HG03095 (cell line): ENCODE measurements around the gene CAPSL.
A peak's percentile ranks its signal among the peaks of the same experiment; 100 is the strongest.
"Not testable (repeated sequence)": the region's sequence is repeated elsewhere in the genome, so short reads cannot be mapped to it uniquely, and the experiment has no call there.

Experiments used
- ATAC-seq: cut with Tn5 transposase; IDR thresholded peaks from one replicate; pipeline ENCODE4 v1.9.1; 2021; ENCODE audit warnings: moderate library complexity; ENCODE audit not compliant: unreplicated experiment

CAPSL gene

DNA sequence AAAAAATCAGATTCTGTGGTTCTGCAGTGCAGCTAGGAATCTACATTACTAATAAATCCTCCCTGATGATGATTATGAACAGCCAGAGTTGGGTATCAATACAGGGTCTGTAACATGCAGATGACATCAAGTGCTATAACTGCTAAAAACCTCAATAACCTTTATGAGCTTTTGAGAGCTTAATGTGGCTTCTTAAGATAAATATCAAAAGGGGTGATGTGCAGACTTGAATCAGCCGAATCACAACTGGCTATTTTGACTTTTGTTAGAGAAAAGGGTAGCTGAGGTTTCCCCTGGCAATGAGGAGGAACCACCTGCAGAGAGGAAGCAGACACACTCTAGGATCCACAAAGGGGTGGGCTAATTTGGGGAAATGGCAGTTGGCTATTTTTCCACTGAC, 30.2 kb downstream of the CAPSL start:
- no peak for ATAC-seq

DNA sequence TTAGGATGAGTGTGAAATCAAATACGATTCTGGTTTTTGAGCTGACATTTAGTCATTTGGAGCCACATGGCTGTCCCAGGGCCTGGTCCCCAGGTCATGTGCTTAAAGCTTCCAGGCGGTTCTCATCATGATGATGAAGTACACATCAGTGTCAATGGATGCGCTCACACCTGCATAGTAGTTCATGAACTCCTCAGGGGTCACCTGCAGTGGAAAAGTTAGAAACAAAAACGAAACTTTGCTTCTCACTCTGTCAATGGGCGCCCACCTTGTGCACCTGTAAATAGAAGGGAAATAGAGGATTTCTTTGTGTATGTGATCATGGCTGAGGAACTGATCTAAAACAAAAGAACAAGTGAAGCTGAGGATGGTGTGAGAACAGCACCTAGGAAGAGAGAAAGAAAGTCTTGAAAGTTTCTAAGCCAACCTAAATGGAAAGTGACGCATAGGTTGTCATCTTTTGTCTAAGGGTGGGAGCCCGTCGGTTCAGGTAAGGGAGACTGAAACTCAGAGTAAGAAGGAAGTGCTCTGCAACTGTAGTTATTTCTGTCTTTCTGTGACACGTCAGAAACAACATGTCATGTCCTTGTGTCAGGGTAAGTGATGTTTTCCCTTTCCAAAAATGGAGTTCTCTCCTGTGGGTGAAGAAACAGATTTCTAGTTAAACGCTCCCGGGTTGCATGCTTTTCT, 33.8 kb downstream of the CAPSL start:
- ATAC-seq = peak; percentile 73

DNA sequence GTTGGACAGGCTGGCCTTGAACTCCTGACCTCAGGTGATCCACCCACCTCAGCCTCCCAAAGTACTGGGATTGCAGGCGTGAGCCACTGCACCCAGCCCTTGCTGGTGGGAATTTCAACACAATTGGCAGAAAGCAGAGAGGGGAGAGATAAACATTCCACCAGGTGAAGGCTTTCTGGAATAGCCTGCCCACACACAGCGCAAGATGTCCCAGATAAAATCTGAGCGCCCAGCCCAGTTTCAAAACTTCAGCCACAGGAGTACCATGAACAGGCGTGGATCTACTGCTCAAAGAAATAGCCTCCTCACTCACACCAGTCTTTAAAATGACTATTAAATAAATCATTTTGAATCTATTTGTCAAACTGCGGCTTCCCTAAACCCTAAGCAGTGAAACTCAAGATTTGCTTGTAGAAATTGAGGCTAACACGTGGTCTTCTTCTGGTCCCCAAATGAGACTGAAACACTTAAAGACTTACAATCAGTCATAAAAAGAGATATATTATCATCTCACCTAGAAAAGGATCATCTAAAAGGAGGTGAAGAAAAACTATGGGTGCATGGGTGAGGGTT, 34.7 kb downstream of the CAPSL start:
- no peak for ATAC-seq

DNA sequence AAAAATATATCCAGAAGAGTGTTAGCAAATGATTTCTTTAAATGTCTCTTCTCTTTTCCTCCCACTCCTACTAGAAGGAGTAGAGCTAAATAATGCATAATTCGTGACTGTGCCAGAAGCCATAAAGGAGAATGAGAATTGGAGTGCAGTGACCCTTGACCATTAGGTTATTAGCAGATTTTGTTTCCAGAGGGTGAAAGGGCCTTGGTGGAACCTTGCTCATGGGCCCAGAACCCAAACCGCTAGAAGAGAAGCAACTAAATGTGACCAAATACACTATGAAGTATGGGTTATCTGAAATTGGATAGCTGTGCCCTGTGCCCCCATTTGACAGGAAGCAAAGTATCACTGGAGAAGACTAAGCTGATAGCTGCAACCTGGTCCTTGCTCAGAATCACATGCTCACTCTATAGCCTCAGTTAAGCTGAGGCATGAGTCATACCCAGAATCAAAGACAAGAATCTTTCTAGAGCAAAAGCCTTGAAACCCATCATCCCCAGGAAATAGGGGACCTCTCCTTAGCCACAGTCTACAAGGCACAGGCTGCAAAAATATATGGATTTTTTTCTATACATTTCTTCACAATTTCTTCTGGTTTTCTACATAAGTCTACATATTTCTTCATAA, 36.3 kb downstream of the CAPSL start:
- peak; percentile 49 for ATAC-seq

DNA sequence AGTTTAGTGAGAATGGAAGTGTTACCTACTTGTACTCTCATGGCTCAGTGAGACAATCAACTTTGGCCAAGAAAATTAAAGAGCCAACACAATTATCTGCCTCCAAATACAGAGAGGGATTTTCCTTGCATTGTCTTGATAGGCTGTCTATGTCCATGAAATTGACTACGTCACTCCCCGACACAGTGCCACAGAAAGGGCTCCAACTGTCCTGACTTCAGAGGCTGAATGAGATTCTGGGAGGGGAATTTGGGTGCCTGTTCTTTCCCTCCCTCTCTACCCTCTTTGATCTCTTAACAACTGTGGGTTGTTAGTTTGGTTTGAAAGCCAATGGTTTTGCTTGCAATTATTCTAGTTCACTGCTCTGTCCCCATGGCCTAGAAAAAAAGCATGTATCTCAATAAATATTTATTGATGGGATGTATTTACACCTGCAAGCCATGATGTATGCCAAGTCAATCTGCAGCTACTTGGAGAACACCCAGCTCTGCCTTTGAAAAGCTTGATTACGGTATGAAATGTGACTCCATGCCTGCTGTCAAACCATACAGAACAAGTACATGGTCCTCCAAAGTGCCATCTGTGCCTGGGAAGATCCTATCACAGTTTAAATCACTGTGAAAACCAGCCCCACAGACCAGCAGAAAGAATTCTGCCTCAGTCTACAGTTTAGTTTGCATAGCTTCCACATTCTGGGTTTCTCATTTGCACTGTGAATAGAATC, 37.3 kb downstream of the CAPSL start:
- ATAC-seq = no peak

DNA sequence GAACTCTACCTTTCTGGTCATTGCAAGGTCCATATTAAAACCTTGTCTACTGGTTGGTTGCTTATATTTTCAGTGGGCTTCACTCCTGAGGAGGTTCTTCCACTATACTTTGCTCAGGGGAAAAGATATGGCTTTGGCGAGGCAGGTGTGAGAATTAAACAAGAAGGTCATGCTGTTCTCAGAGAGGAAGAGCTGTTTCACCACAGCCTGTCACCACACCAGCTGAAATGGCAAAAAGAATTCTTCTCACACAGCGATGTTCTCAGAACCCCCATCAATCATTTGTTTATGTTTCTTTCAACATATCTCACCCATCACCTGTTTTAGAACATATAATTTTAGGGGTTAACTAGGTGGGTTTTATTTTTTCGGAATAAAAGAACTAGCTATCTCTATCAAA, 38.6 kb downstream of the CAPSL start:
- ATAC-seq = peak; percentile 33

DNA sequence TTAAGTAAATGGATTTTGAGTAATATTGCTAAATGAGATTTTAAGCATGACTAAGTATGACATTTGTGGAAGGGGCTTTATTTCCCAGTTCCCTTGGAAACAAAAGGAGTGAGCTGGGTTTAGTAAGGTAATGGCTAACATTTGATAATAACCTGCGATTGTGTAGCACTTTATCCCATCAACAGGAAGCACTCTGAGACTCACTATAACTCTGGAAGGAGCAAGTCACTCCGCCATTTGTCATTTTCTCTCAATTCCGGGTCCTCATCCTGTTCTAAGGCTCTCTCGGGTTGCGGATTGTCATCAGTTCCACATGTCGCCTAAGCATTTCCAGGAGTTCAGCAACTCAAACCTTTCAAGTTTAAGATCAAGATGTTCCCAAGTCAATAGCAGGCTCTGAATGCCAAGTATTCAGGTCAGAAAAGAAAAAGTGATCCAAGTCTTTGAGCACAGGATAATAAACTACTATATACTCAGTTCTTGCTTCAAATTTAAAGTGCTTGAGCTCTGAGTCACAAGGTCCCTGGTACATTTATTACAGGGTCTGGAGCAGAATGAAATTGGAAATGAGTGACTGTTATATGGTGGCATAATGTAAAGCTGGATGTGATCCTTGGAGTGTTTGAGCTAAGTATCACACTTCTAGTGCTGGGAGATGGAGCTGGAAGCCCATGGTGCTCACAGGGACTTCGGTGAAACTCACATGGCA, 39.3 kb downstream of the CAPSL start:
- ATAC-seq = no peak

DNA sequence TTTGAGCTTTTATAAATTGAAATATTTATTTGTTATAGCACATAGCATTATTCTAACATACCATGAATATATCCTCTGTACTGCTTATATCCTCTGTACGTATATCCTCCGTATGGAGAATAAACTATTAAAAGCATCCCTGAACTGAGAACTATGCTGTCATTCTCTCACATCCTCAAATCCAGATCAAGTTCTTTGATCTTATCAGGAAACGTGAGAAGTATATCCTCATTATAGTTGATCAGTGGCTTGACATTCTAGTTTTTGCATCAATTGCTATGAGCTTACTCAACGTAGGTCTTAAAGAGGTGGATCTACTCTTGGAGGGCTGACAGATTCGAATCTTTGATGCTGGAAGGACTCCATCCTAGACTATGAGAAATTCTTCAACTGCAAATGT, 44.3 kb downstream of the CAPSL start:
- ATAC-seq = no peak

DNA sequence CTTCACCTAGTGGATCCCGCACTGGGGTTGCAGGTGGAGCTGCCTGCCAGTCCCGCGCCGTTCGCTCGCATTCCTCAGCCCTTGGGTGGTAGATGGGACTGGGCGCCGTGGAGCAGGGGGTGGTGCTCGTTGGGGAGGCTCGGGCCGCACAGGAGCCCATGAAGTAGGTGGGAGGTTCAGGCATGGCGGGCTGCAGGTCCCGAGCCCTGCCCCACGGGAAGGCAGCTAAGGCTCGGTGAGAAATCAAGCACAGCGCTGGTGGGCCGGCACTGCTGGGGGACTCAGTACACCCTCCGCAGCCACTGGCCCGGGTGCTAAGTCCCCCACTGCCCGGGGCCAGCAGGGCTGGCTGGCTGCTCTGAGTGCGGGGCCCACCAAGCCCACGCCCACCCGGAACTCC, 45.6 kb downstream of the CAPSL start:
- not testable (repeated sequence) for ATAC-seq

DNA sequence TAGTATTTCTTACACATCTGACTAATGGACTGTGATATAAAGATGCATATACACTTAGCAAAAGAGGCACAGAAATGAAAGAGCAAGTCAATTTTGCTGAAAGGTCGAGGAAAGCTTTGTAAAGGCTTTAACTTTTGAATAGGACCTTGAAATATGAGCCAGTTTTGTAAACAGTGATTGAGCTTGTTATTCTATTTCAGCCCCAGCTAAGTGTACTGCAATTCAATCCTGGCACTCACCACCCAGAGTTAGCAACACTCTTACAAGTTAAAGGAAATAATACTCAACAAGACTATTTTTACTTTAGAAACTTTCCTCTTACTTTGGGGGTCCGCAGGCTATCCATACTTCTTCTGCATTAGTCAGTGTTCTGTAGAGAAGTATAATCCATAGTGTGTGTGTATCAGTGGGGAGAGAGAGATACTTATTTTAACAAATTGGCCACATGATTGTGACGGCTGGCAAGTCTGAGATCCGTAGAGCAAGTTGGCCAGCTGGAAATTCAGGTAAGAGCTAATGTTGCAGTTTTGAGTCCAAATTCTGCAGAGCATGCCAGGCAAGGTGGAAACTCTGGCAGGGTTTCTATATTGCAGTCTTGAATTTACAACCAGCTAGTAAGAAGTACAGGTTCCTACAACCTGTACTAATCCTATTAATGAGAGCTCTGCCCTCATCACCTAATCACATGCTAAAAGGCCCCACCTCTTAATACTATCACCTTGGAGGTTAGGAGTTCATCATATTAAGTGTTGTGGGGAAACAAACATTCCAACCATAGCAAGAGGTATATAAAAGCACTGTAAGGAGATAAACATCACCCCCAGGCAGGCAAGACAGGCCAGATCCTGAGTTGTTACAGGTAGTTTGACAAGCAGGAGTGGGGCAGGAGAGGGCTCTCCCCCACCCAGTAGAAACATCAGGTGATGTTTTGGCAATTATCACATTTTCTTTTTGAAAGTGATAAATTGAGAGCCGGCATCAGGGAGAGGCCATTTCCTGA, 48.1 kb downstream of the CAPSL start:
- ATAC-seq = no peak

DNA sequence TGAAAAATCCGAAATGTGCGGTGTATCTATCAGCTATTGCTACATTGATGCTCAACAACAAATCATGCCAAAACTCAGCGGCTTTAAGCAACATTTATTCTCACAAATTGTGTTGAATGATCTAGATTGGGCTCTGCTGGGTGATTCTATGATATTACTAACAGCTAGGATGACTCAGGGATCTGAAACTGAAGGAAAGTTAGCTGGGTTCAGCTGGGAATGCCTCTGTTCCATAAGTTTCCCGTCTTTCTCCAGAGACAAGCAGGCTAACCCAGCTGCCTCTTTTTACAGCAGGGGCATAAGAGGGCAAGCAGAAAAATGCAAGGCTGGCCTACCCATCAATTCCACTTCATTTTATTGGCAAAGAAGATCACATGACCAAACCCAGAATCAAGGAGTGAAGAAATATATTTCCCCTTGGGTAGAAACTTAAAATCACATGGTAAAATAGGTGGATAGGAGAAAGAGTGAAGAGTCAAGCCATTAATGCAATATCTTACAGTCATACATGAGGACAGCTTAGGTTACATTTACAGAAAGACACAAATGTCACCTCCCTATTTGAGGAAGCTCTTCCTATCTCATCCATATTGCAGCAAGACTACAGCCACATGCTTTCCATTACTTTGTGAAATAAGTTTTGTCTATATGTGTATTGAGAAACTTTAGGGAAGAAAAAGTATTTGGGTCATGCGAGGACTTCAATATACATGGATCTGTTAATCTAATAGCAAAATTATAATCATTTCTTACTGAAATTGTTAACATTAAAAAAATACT, 50.9 kb downstream of the CAPSL start:
- ATAC-seq = no peak

DNA sequence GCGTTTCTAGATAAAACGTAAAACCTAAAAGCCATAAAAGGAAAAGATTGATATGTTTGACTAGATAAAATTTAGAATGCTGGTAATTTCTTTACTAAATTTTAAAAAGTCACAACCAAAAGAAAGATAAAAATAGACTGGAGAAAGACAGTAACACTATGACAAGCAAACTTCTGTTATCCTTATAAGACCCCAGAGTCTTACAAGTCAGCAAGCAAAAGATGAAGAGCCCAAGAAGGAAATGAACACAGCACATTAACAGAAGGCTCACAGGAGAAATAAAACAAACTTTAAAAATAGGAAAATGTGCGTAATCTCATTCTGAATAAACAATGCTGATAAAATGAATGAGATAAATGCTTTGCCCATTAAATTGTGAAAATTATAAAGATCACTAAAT, 52.0 kb downstream of the CAPSL start:
- no peak for ATAC-seq

DNA sequence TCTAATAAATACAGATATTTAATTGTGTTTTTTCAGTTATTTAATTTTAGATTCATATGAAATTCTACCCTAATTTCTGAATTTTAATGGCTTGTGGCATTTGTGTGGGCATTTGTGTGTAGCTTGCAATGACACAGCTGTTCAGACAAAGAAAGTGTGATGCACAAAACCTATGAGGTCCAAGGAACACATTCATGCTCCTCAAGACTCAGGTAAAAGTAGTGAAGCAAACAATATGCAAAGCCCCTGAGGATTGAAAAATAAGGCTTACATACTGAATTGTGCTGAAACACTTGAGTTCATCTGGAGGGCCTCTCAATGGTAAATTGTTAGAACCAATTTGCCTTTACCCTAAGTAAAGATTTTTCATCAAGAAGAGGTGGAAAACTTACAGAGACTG, 53.6 kb downstream of the CAPSL start:
- ATAC-seq = peak; percentile 22

DNA sequence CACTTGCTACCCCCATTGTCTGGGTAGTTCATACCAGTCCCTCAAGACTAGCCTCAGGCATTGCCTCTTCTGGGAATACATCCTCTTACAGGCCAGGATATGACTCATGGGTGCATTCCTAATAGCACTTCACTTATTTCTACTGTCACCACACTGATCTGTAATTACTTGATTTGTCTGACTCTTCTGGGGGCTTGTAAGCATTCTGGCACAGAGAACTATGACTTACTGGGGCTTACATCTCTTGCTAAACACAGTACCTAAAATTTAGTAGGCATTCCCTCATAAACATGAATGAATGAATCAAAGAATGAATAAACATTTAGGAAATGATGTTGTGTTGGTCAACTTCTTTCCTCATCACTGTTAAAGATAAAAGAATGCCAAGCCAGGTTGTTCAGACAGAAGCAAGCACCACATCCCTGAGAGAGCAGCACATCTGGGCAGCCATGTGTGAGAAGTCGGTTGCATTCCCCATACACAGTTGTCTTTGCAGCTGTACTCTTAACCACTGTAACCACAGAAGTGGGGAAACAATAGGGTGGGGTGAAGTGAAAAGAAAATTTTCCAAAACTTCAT, 54.1 kb downstream of the CAPSL start:
- peak; percentile 79 for ATAC-seq

DNA sequence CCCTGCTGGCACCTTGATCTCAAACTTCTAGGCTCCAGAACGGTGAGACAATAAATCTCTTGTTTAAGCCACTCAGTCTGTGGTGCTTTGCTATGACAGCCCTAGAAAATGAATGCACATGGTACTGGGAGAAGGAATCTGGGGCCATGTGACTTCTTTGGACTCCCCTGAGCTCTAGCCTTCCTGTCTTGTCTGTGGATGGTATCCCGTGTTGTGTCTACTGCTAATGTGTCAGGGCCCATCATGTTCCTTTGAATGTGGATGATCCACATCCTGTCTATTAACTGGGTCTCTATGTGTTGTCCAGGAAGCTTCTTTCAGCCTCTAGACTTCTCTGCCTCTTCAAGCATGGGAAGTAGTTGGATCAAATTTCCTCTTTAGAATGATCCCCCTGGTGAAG, 56.7 kb downstream of the CAPSL start:
- no peak for ATAC-seq

DNA sequence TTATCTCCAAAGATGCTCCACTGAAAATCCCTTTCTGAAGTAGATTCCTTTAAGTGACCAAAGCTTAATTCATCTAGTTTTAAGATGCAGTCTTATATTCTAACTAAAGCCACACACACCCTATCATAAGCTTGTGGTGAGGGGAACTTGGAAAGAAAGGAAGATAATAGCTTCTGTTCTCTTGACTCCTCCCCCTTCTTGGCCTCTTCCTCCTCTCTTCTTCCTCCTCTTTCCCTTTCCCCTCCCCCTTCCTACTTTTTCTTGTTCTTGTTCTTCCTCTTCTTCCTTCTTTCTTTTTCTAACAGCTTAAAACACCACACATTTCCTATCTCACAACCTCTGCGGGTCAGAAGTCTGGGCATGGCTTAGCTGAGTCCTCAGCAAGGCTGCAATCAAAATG, 58.3 kb downstream of the CAPSL start:
- ATAC-seq = no peak

DNA sequence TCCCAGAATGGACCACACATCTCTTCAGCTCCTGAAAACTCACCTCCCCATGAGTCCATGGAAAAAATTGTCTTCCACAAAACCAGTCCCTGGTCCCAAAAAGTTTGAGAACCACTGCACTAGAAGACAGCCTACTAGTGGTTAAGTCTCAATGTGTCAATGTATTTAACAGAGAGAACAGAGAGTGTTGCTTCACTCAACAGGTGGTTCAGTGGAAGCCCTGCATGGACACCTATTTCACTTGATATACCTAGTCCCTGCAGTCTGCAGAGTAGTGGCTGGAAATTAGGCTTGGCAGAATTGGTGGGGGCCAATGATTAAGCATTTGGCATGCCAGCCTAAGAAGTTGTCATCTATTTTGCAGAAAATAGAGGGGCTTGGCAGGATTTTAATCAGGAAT, 58.8 kb downstream of the CAPSL start:
- no peak for ATAC-seq

DNA sequence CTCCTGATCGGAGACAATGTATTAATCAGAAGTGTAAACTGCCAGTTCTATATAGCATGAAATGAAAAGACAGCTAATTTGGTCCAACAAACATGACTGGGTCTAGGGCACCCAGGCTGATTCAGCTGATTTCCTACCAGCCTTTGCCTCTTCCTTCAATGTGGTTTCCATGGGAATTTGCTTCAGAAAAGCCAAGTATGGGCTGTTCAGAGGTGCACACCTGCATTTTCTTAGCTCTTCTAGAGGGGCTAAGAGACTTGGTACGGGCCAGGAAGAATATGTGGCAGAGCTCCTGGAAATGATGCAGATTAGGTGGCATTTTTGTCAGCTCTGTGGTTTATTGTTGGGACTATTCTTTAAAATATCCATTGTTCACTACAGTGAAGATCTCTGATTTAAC, 59.3 kb downstream of the CAPSL start:
- ATAC-seq = no peak

DNA sequence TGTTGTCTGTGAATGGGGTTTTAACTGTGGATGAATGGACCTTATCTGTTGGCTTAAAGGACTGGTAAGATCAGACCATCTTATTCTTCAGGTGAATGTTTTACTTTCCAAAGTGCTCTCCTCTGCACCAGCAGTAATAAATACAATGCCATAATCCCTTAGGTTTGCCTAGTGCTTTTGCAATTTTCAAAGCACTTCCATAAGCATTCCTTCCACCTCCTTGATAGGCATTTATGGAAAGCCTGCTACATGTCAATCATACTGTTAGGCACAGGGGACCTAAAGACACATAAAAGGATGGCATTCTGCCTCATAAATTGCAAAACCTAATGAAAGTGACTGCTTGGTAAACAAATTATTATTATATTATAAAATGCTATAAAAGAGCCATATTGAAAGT, 60.3 kb downstream of the CAPSL start:
- ATAC-seq = no peak
